Upper lobe of left lung (tissue), 4 donors: Measurements from ENCODE around the gene DNAJB4.

Experiments
- POLR2AphosphoS5 ChIP-seq, 2 donors: sonication (generic); formaldehyde crosslinking; IDR thresholded peaks; one replicate each; pipeline ENCODE4 v1.5.1; 2017; ENCODE audit warnings: antibody characterized with exemption in 2 of 2
- TF ChIP-seq, protein P1 (sequence below), 6 experiments: fragments of 450-650 bp in 4 of 6; fragments of 200-600 bp in 2 of 6; sonication (generic) in 2 of 6; IDR thresholded peaks; one replicate each; pipeline ENCODE4 v1.5.1; 2016 to 2019; ENCODE audit warnings: antibody characterized with exemption in 6 of 6

DNA sequence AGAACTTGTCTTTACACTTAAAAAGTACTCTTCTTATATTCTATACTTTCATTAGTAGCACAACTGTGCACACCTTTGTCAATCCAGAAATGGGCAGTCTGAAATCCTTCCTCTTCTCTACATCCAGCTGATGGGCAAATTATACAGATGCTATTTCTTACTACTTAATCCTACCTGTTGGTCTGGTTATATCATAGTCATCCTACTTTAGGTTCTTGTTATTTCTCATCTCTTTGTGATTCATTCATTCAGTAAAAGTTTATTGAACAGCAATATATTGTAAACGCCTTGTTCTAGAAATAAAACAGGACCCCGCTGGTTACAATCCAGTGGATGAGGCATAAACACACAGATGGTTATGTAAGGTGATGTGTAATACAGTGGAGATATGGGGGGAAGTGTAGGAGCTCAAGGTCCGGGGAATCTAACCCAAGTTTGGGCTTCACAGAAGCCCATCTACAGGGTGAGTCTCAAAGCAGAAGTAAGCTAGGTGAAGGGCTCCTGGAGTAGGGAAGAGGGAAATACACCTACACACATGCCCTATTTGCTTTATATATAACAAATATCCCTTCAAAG lies 14.0 kb upstream of the DNAJB4 start:
- TF ChIP-seq POLR2AphosphoS5 (IDR thresholded peaks at IDR 0.05) = no peak
- TF ChIP-seq, protein P1, sequence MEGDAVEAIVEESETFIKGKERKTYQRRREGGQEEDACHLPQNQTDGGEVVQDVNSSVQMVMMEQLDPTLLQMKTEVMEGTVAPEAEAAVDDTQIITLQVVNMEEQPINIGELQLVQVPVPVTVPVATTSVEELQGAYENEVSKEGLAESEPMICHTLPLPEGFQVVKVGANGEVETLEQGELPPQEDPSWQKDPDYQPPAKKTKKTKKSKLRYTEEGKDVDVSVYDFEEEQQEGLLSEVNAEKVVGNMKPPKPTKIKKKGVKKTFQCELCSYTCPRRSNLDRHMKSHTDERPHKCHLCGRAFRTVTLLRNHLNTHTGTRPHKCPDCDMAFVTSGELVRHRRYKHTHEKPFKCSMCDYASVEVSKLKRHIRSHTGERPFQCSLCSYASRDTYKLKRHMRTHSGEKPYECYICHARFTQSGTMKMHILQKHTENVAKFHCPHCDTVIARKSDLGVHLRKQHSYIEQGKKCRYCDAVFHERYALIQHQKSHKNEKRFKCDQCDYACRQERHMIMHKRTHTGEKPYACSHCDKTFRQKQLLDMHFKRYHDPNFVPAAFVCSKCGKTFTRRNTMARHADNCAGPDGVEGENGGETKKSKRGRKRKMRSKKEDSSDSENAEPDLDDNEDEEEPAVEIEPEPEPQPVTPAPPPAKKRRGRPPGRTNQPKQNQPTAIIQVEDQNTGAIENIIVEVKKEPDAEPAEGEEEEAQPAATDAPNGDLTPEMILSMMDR (IDR thresholded peaks at IDR 0.05) = no peak
